Adrenal gland (tissue), 12 donors: ENCODE measurements around the gene SYT2. TPM values are rescaled to one million over a fixed set of nuclear protein-coding genes. Genes with fewer than 3 reads are reported as not detected.
"Not testable (repeated sequence)": the region's sequence is repeated elsewhere in the genome, so short reads cannot be mapped to it uniquely, and the experiment has no call there.

Source experiments
- DNase-seq, 7 donors: peaks; one replicate each; pipeline ENCODE4 v3.0.0-alpha.2; 2019 to 2020
- H3K27ac ChIP-seq, 5 donors: fragments of 200-600 bp; sonication (generic) in 4 of 5; 1 replicate in 3 of 5; 2 replicates in 2 of 5; pipeline versions ENCODE4 v1.5.1 to v1.8.0; 2016 to 2020; ENCODE audit warnings: mild to moderate bottlenecking in 1 of 5
- H3K27me3 ChIP-seq: fragments of 200-600 bp; 2 replicates; pipeline ENCODE4 v1.8.0; 2021
- H3K36me3 ChIP-seq, 2 donors: fragments of 200-600 bp; replicated peaks in 1 of 2; 1 replicate in 1 of 2; 2 replicates in 1 of 2; pipeline versions ENCODE4 v1.5.1 to v1.8.0; 2018 to 2022
- H3K4me1 ChIP-seq, 2 donors: fragments of 200-600 bp; replicated peaks in 1 of 2; 1 replicate in 1 of 2; 2 replicates in 1 of 2; pipeline versions ENCODE4 v1.5.1 to v1.8.0; 2018 to 2021
- H3K4me3 ChIP-seq, 4 donors: fragments of 200-600 bp; sonication (generic) in 3 of 4; one replicate each; pipeline ENCODE4 v1.5.1; 2016 to 2018
- H3K9me3 ChIP-seq, 3 donors: fragments of 200-600 bp; sonication (generic) in 1 of 3; replicated peaks in 1 of 3; 1 replicate in 2 of 3; 2 replicates in 1 of 3; pipeline versions ENCODE4 v1.5.1 to v1.8.0; 2016 to 2021
- POLR2A ChIP-seq, 2 donors: fragments of 450-650 bp; IDR thresholded peaks; one replicate each; pipeline ENCODE4 v1.6.1; 2017; ENCODE audit warnings: antibody characterized with exemption in 2 of 2, mild to moderate bottlenecking in 2 of 2, moderate library complexity in 1 of 2
- WGBS, 4 donors: extraction: QIAGEN DNeasy Blood & Tissue Kit in 2 of 4; methylation state at CpG; one replicate each; pipeline versions ENCODE4 v1.1.5 to v1.1.7; 2013 to 2017; 5-methylcytosine and 5-hydroxymethylcytosine counted together
- intact Hi-C, 2 donors: fragments of 100-400 bp; cut with DNase I; formaldehyde crosslinking; loops; one replicate each; pipeline versions ENCODE4 v1.14.1 to v1.15.0; 2022 to 2023
- polyA plus RNA-seq, 3 donors: library from polyadenylated mRNA; stranded (reverse); fragments of 200-250 nt in 2 of 3; fragments of 350-450 nt in 1 of 3; fragmentation: Illumina TruSeq in 1 of 3; extraction: RNeasy Lipid Tissue Mini Kit (QIAGEN cat#74804) in 1 of 3; gene quantifications; one replicate each; pipeline ENCODE4 v1.2.3, GENCODE V29; 2013 to 2014
- total RNA-seq, 9 donors: library from RNA; depleted of rRNA in 4 of 9; stranded (reverse); fragments of >200 nt in 4 of 9; fragments of 120-200 nt in 1 of 9; fragmentation: NEBNext Ultra II Directional in 1 of 9; extraction: Animal tissue kit (Norgen Biotek cat#: 25700) in 1 of 9; gene quantifications; one replicate each; pipeline versions ENCODE4 v1.1.0 to v1.2.4, GENCODE V29; 2013 to 2023
- TF ChIP-seq, protein P1 (sequence below), 6 experiments: fragments of 450-650 bp in 4 of 6; fragments of 200-600 bp in 2 of 6; sonication (generic) in 1 of 6; IDR thresholded peaks; 1 replicate in 5 of 6; 2 replicates in 1 of 6; pipeline versions ENCODE4 v1.5.1 to v1.8.0; 2016 to 2021; ENCODE audit warnings: antibody characterized with exemption in 6 of 6, mild to moderate bottlenecking in 2 of 6, moderate library complexity in 1 of 6
- donor health status: healthy with polysubstance abuse.
- donor health status: Bipolar disorder and iron deficiency.
- donor health status: DM: yes; HTN: yes; CAD: no.
- donor health status: DM: no; HTN: no; CAD: no.
- donor health status: DM: no; HTN: no; CAD: no.
- donor health status: DM: yes; HTN: yes; CAD: no.

Gene SYT2
- total and polyA plus RNA-seq, 12 donors: 0.08 to 3.8 (median 0.44) TPM; not detected in 3

DNA sequence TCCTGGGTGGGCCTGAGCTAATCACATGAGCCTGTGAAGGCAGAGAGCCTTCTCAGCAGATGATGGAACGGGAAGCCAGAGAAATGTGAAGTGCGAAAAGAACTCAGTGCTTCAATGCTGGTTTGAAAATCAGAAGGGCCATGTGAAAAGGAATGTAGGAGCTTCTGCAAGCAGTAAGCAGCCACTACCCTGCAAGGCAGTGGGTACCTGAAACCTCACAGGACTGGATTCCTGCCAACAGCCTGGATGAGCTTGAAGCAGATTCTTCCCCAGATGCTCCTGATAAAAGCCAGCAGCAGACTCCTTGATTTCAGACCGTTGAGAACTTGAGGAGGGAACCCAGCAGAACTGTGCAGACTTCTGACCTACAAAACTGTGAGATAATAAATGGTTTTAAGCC, 158.6 kb downstream of the SYT2 start:
- H3K9me3 ChIP-seq: no peaks in the 10 kb centered on the region
- intact Hi-C loops: no loop called here
- 66 to 71% (median 67%) methylated on average over 3 of the region's 3 CpGs for WGBS, 4 donors

GRCh38 chr1:202550088-202550487, 160.2 kb downstream of the SYT2 start:
- H3K27me3 ChIP-seq, H3K4me3 ChIP-seq, intact Hi-C loops, DNase-seq, H3K9me3 ChIP-seq, H3K27ac ChIP-seq, H3K36me3 ChIP-seq: not testable (repeated sequence)
- 84 to 100% (median 92%) methylated on average over 1 of the region's 1 CpG for WGBS, 4 donors
- H3K4me1 ChIP-seq: peaks cover 5 to 38% of the 10 kb centered on the region in 2 donors

More for the DNA sequence above, 158.6 kb downstream of the SYT2 start:
- Histone ChIP-seq H3K4me1 (peaks cover 7 to 42% of the 10 kb centered on the region in 2 donors), H3K27ac (no peak overlapping the region), H3K4me3 (no peak overlapping the region), H3K36me3 (no peaks in the 10 kb centered on the region), H3K27me3 (no peaks in the 10 kb centered on the region)
- no peak for TF ChIP-seq POLR2A (IDR thresholded peaks at IDR 0.05)
- TF ChIP-seq, protein P1, sequence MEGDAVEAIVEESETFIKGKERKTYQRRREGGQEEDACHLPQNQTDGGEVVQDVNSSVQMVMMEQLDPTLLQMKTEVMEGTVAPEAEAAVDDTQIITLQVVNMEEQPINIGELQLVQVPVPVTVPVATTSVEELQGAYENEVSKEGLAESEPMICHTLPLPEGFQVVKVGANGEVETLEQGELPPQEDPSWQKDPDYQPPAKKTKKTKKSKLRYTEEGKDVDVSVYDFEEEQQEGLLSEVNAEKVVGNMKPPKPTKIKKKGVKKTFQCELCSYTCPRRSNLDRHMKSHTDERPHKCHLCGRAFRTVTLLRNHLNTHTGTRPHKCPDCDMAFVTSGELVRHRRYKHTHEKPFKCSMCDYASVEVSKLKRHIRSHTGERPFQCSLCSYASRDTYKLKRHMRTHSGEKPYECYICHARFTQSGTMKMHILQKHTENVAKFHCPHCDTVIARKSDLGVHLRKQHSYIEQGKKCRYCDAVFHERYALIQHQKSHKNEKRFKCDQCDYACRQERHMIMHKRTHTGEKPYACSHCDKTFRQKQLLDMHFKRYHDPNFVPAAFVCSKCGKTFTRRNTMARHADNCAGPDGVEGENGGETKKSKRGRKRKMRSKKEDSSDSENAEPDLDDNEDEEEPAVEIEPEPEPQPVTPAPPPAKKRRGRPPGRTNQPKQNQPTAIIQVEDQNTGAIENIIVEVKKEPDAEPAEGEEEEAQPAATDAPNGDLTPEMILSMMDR (IDR thresholded peaks at IDR 0.05): no peak
- DNase-seq: no peak

- peaks cover 0 to 11% of the 10 kb centered on the region in 2 donors for H3K4me1 ChIP-seq
- no peaks in the 10 kb centered on the region for H3K36me3 ChIP-seq
- H3K27me3 ChIP-seq: no peaks in the 10 kb centered on the region
- H3K4me3 ChIP-seq: no peak overlapping the region
- DNase-seq: no peak
- H3K9me3 ChIP-seq: no peaks in the 10 kb centered on the region
- intact Hi-C loops: no loop called here
- TF ChIP-seq, protein P1 (IDR thresholded peaks at IDR 0.05): no peak
- TF ChIP-seq POLR2A (IDR thresholded peaks at IDR 0.05): no peak
- H3K27ac ChIP-seq: peak overlapping the region in 1 of 5 donors; percentile 13
Observed at GRCh38 chr1:202547215-202547614, 163.0 kb downstream of the SYT2 start.

- intact Hi-C loops, DNase-seq, H3K4me3 ChIP-seq, H3K4me1 ChIP-seq, H3K9me3 ChIP-seq, H3K27me3 ChIP-seq, H3K36me3 ChIP-seq: not testable (repeated sequence)
- WGBS, 4 donors: 83 to 91% (median 85%) methylated on average over 3 of the region's 3 CpGs
- peak overlapping the region in 1 of 5 donors; percentile 38 for H3K27ac ChIP-seq
Observed at GRCh38 chr1:202546796-202547195, 163.5 kb downstream of the SYT2 start.

DNA sequence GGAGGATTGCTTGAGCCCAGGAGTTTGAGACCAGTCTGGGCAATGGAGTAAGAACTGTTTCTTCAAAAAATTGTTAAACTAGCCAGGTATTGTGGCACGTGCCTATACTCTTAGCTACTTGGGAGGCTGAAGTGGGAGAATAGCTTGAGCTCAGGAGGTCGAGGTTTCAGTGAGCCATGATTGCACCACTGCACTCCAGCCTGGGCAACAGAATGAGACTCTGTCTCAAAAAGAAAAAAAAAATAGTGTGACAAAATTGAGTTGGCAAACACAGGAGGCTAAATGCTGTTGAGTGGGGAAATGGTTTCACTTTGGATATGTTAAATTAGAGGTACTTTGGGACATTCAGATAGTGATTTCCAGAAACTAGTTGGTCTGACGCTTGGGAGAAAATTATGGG, 163.9 kb downstream of the SYT2 start:
- H3K4me3 ChIP-seq, H3K4me1 ChIP-seq, H3K9me3 ChIP-seq, H3K27me3 ChIP-seq, H3K36me3 ChIP-seq, intact Hi-C loops: not testable (repeated sequence)
- DNase-seq: peak in 1 of 7 donors; percentile 7
- peak overlapping the region in 2 of 5 donors; percentile 23 to 38 for H3K27ac ChIP-seq
- WGBS, 4 donors: 71 to 85% (median 83%) methylated on average over 3 of the region's 3 CpGs

- DNase-seq: peak in 1 of 7 donors; percentile 11
- H3K9me3 ChIP-seq, H3K27me3 ChIP-seq, H3K4me1 ChIP-seq, H3K4me3 ChIP-seq, intact Hi-C loops, H3K36me3 ChIP-seq: not testable (repeated sequence)
- 69 to 75% (median 72%) methylated on average over 3 of the region's 3 CpGs for WGBS, 4 donors
- peak overlapping the region in 2 of 5 donors; percentile 23 to 38 for H3K27ac ChIP-seq
Observed at GRCh38 chr1:202545647-202546303, 164.5 kb downstream of the SYT2 start.

DNA sequence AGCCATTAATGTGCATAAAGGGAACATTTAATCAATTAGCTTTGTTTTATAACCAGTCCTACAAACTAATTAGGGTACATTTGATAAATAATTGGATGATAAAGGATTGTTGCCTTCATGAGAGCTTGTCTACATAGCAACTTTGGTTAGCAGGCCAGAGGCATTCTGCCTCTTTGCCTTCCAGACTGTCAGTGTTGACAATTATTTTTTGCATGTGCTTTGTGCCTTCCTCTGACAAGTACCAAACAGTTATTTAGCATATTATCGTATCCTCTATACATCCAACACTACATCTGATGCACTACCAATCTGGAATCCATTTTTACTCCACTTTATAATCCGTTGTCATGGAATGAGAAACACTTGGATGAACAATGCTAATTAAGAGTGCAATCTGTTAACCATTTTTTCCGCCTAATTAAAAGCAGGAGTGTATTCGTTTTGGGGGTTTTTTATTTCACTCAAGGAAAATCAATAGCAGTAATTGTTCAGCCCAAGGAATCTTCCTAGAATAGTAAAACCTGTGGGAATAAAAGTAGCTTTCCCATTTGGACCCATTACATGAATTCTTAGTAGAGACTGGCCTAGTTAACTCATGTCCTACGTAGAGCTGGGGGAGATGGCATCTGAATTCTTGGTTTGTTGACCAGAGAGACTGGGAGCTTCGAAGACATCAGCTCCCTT, 165.3 kb downstream of the SYT2 start:
- H3K4me1 ChIP-seq: peaks cover 1 to 14% of the 10 kb centered on the region in 2 donors
- DNase-seq, H3K9me3 ChIP-seq, H3K27ac ChIP-seq, H3K27me3 ChIP-seq, intact Hi-C loops, H3K4me3 ChIP-seq, H3K36me3 ChIP-seq: not testable (repeated sequence)
- WGBS, 4 donors: 86 to 92% (median 90%) methylated on average over 6 of the region's 6 CpGs

- H3K9me3 ChIP-seq, H3K27me3 ChIP-seq, intact Hi-C loops, H3K36me3 ChIP-seq, DNase-seq: not testable (repeated sequence)
- Histone ChIP-seq H3K4me3 (peak overlapping the region in 1 of 4 donors; percentile 22), H3K27ac (peak overlapping the region in 2 of 5 donors; percentile 12 to 24), H3K4me1 (peaks cover 14 to 28% of the 10 kb centered on the region in 2 donors)
- 80 to 85% (median 82%) methylated on average over 11 of the region's 11 CpGs for WGBS, 4 donors
Observed at GRCh38 chr1:202543537-202543936, 166.7 kb downstream of the SYT2 start.

GRCh38 chr1:202542415-202542814, 167.8 kb downstream of the SYT2 start:
- Histone ChIP-seq H3K27ac (peak overlapping the region in 2 of 5 donors; percentile 34 to 35), H3K4me1 (peaks cover 14 to 31% of the 10 kb centered on the region in 2 donors)
- intact Hi-C loops, H3K36me3 ChIP-seq, DNase-seq, H3K27me3 ChIP-seq, H3K4me3 ChIP-seq, H3K9me3 ChIP-seq: not testable (repeated sequence)
